A549 (cell line): ENCODE measurements around the gene POMT2. TPM values are rescaled to one million over a fixed set of nuclear protein-coding genes. Genes with fewer than 3 reads are reported as not detected.

ENCODE experiments used
- ATAC-seq, 2 experiments: fragments of 200-7000 bp in 1 of 2; fragments of >200 bp in 1 of 2; cut with Nextera tagmentation in 1 of 2; cut with Tn5 transposase in 1 of 2; 3 replicates each; pipeline versions ENCODE4 v1.8.0 to v1.9.1; 2018 to 2020; ENCODE audit warnings: mild to moderate bottlenecking in 1 of 2, moderate library complexity in 1 of 2
- CTCF ChIA-PET: fragments of 300-600 bp; sonication (Branson Sonifier 250); formaldehyde crosslinking; extraction: SDS; loops from one replicate; lab custom pipeline; 2021; ENCODE audit warnings: antibody characterized with exemption, inconsistent platforms; lab: Yijun Ruan, JAX
- POLR2A ChIA-PET: fragments of 350-600 bp; formaldehyde crosslinking; extraction: SDS; loops from one replicate; lab custom pipeline; 2021; ENCODE audit warnings: antibody characterized with exemption, inconsistent platforms; lab: Yijun Ruan, JAX
- DNase-seq, 2 experiments: peaks; one replicate each; pipeline versions ENCODE4 v3.0.0 to v3.0.0-alpha.2; 2011 to 2016; ENCODE audit warnings: low read depth in 1 of 2, low spot score in 1 of 2
- FAIRE-seq: peaks from 2 replicates; lab custom pipeline; 2011; peaks lifted over from hg19 to GRCh38; lab: Jason Lieb, UNC
- H3K27ac ChIP-seq, 2 experiments: fragments of >200 bp; sonication (Bioruptor Twin); formaldehyde crosslinking; 3 replicates each; pipeline ENCODE4 v1.5.1; 2016 to 2017
- H3K4me1 ChIP-seq: fragments of >200 bp; sonication (Bioruptor Twin); formaldehyde crosslinking; 3 replicates; pipeline ENCODE4 v1.6.1; 2016
- H3K4me2 ChIP-seq: fragments of >200 bp; sonication (Bioruptor Twin); formaldehyde crosslinking; 3 replicates; pipeline ENCODE4 v1.6.1; 2016
- H3K4me3 ChIP-seq: fragments of >200 bp; sonication (Bioruptor Twin); formaldehyde crosslinking; 3 replicates; pipeline ENCODE4 v1.5.1; 2016
- H3K9me3 ChIP-seq: fragments of >200 bp; sonication (Bioruptor Twin); formaldehyde crosslinking; 3 replicates; pipeline ENCODE4 v1.6.1; 2016
- BHLHE40 ChIP-seq: IDR thresholded peaks from 2 replicates; pipeline ENCODE4 v1.6.1; 2012; ENCODE audit warnings: low read depth, low read length, inconsistent platforms
- CBX8 ChIP-seq: fragments of 200-600 bp; sonication (generic); IDR thresholded peaks from 2 replicates; pipeline ENCODE4 v1.6.1; 2016
- CHD2 ChIP-seq: fragments of 150-350 bp; IDR thresholded peaks from 2 replicates; pipeline ENCODE4 v1.6.1; 2014; ENCODE audit warnings: low read length; ENCODE audit not compliant: partially characterized antibody
- EHF ChIP-seq: fragments of 250-450 bp; sonication (Bioruptor Pico); IDR thresholded peaks from 2 replicates; pipeline ENCODE4 v1.5.0; 2020; ENCODE audit warnings: mild to moderate bottlenecking
- EP300 ChIP-seq, 2 experiments: fragments of >200 bp; sonication (Bioruptor Twin); formaldehyde crosslinking; IDR thresholded peaks; 2 replicates in 1 of 2; 3 replicates in 1 of 2; pipeline ENCODE4 v1.6.1; 2016 to 2017
- FOSB ChIP-seq: fragments of 250-450 bp; sonication (Bioruptor Pico); IDR thresholded peaks from 2 replicates; pipeline ENCODE4 v1.5.0; 2020; ENCODE audit warnings: mild to moderate bottlenecking, moderate library complexity
- FOSL2 ChIP-seq, 2 experiments: fragments of 450-650 bp in 1 of 2; fragments of >200 bp in 1 of 2; sonication (Bioruptor Twin) in 1 of 2; formaldehyde crosslinking; IDR thresholded peaks; 2 replicates each; pipeline versions ENCODE4 v1.5.0 to v1.6.1; 2016 to 2020; ENCODE audit warnings: mild to moderate bottlenecking in 1 of 2, moderate library complexity in 1 of 2
- FOXS1 ChIP-seq: fragments of 250-450 bp; sonication (Bioruptor Pico); IDR thresholded peaks from 2 replicates; pipeline ENCODE4 v1.5.0; 2020; ENCODE audit warnings: mild to moderate bottlenecking, moderate library complexity
- GATA3 ChIP-seq: IDR thresholded peaks from 2 replicates; pipeline ENCODE4 v1.6.1; 2012; ENCODE audit warnings: borderline replicate concordance
- HDAC2 ChIP-seq: fragments of 200-600 bp; sonication (generic); IDR thresholded peaks from 2 replicates; pipeline ENCODE4 v1.6.1; 2016
- HEYL ChIP-seq: fragments of 250-450 bp; sonication (Bioruptor Pico); IDR thresholded peaks from 2 replicates; pipeline ENCODE4 v1.8.0; 2021; ENCODE audit warnings: mild to moderate bottlenecking, moderate library complexity
- HOXA7 ChIP-seq: fragments of 250-450 bp; sonication (Bioruptor Pico); IDR thresholded peaks from 2 replicates; pipeline ENCODE4 v1.5.0; 2020; ENCODE audit warnings: mild to moderate bottlenecking, moderate library complexity
- HOXB13 ChIP-seq: fragments of 250-450 bp; sonication (Bioruptor Pico); IDR thresholded peaks from 2 replicates; pipeline ENCODE4 v1.5.0; 2020; ENCODE audit warnings: low read depth, mild to moderate bottlenecking, moderate library complexity
- KDM5A ChIP-seq: fragments of 200-600 bp; sonication (generic); IDR thresholded peaks from 2 replicates; pipeline ENCODE4 v1.6.1; 2016; ENCODE audit warnings: antibody characterized with exemption, mild to moderate bottlenecking
- NPAS2 ChIP-seq: fragments of 250-450 bp; sonication (Bioruptor Pico); IDR thresholded peaks from 2 replicates; pipeline ENCODE4 v1.8.0; 2022; ENCODE audit warnings: mild to moderate bottlenecking, moderate library complexity, borderline replicate concordance
- POLR2AphosphoS2 ChIP-seq: conservative IDR thresholded peaks from 2 replicates; pipeline ENCODE4 v1.6.1; 2012; ENCODE audit warnings: low read length, improper control_type of control experiment, inconsistent platforms
- RAD21 ChIP-seq, 2 experiments: fragments of >200 bp in 1 of 2; sonication (Bioruptor Twin) in 1 of 2; formaldehyde crosslinking in 1 of 2; IDR thresholded peaks in 1 of 2; conservative IDR thresholded peaks in 1 of 2; 2 replicates in 1 of 2; 3 replicates in 1 of 2; pipeline ENCODE4 v1.6.1; 2012 to 2018; ENCODE audit warnings: inconsistent platforms in 1 of 2
- RARB ChIP-seq: fragments of 250-450 bp; sonication (Bioruptor Pico); IDR thresholded peaks from 2 replicates; pipeline ENCODE4 v1.8.0; 2021; ENCODE audit warnings: mild to moderate bottlenecking, moderate library complexity
- RNF2 ChIP-seq: fragments of 200-600 bp; sonication (generic); IDR thresholded peaks from 2 replicates; pipeline ENCODE4 v1.6.1; 2016; ENCODE audit warnings: low read depth, mild to moderate bottlenecking, antibody characterized with exemption, moderate library complexity, borderline replicate concordance
- ZFP36 ChIP-seq: fragments of 450-650 bp; IDR thresholded peaks from 2 replicates; pipeline ENCODE4 v1.6.1; 2014; ENCODE audit warnings: borderline replicate concordance; ENCODE audit not compliant: partially characterized antibody
- ZNF302 ChIP-seq: fragments of 250-450 bp; sonication (Bioruptor Pico); IDR thresholded peaks from 2 replicates; pipeline ENCODE4 v1.9.0; 2021; ENCODE audit warnings: inconsistent platforms, mild to moderate bottlenecking, moderate library complexity
- WGBS: methylation state at CpG from one replicate; pipeline ENCODE4 v1.1.6; 2017; ENCODE audit errors: missing lambda C conversion rate; 5-methylcytosine and 5-hydroxymethylcytosine counted together
- polyA plus RNA-seq, 4 experiments: library from polyadenylated mRNA; depleted of rRNA in 3 of 4; stranded (reverse); fragments of >200 nt; fragmentation: RNase III in 1 of 4; extraction: RNeasy Plus Mini Kit Qiagen cat#74134 plus additional on column Dnase treatment in 1 of 4; gene quantifications; 2 replicates in 3 of 4; 3 replicates in 1 of 4; pipeline ENCODE4 v1.2.3, GENCODE V29; 2011 to 2017
- TF ChIP-seq, protein P1 (sequence below): fragments of >200 bp; sonication (Bioruptor Twin); formaldehyde crosslinking; IDR thresholded peaks from 2 replicates; pipeline ENCODE4 v1.6.1; 2016
- TF ChIP-seq, protein P2 (sequence below): fragments of 450-650 bp; IDR thresholded peaks from 2 replicates; pipeline ENCODE4 v1.6.1; 2014; ENCODE audit warnings: antibody characterized with exemption
- TF ChIP-seq, protein P3 (sequence below): fragments of >200 bp; sonication (Bioruptor Twin); formaldehyde crosslinking; IDR thresholded peaks from 3 replicates; pipeline ENCODE4 v1.5.1; 2016
- TF ChIP-seq, protein P4 (sequence below): fragments of >200 bp; sonication (Bioruptor Twin); formaldehyde crosslinking; IDR thresholded peaks from 3 replicates; pipeline ENCODE4 v1.6.1; 2016
- TF ChIP-seq, protein P5 (sequence below): IDR thresholded peaks from 2 replicates; pipeline ENCODE4 v1.6.1; 2012
- TF ChIP-seq, protein P6 (sequence below): IDR thresholded peaks from 2 replicates; pipeline ENCODE4 v1.6.1; 2012; ENCODE audit warnings: low read depth, borderline replicate concordance

Gene POMT2
- polyA plus RNA-seq, 2 of the 4 experiments (the other 2 are of a cell fraction) = 27.1 to 38.7 TPM

DNA sequence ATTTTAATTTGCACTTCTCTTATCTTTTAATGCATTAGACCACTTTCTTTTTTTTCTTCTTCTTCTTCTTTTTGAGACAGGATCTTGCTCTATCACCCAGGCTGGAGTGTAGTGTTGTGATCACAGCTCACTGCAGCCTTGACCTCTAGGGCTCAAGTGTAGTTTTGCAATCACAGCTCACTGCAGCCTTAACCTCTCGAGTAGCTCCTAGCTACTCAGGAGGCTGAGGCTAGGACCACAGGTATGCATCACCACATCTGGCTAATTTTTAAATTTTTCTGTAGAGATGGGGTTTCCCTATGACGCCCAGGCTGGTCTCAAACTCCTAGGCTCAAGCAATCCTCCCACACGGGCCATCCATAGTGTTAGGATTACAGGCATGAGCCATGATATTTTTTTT, 43.5 kb upstream of the POMT2 start:
- Histone ChIP-seq H3K9me3 (no peaks in the 10 kb centered on the region), H3K4me1 (no peaks in the 10 kb centered on the region), H3K27ac (no peak overlapping the region), H3K4me2 (no peak overlapping the region), H3K4me3 (no peak overlapping the region)
- no peak for FAIRE-seq
- no peak for DNase-seq
- ChIA-PET CTCF (interaction anchor here (1.8 kb wide), 1 partner anchor 8 kb away, joined by 5 read pairs; no protein-coding TSS in a partner anchor), POLR2A (interaction anchor here (1.4 kb wide), 1 partner anchor 13 kb away, joined by 4 read pairs; the partner anchor contains the start of genes SAMD15 and TMED8)
- ATAC-seq = no peak
- TF ChIP-seq EHF (CRISPR knock-in tag) (no peak), CHD2 (no peak), HDAC2 (no peak), FOXS1 (no peak), NPAS2 (CRISPR knock-in tag) (no peak), BHLHE40 (no peak), HOXB13 (no peak), KDM5A (no peak), RAD21 (conservative IDR thresholded peaks at IDR 0.05 in 1 of 2, IDR thresholded peaks at IDR 0.05 in 1 of 2) (no peak), HOXA7 (CRISPR knock-in tag) (no peak)
- TF ChIP-seq, protein P1, sequence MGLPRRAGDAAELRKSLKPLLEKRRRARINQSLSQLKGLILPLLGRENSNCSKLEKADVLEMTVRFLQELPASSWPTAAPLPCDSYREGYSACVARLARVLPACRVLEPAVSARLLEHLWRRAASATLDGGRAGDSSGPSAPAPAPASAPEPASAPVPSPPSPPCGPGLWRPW = no peak
- TF ChIP-seq, protein P2, sequence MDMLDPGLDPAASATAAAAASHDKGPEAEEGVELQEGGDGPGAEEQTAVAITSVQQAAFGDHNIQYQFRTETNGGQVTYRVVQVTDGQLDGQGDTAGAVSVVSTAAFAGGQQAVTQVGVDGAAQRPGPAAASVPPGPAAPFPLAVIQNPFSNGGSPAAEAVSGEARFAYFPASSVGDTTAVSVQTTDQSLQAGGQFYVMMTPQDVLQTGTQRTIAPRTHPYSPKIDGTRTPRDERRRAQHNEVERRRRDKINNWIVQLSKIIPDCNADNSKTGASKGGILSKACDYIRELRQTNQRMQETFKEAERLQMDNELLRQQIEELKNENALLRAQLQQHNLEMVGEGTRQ = no peak
- TF ChIP-seq, protein P3, sequence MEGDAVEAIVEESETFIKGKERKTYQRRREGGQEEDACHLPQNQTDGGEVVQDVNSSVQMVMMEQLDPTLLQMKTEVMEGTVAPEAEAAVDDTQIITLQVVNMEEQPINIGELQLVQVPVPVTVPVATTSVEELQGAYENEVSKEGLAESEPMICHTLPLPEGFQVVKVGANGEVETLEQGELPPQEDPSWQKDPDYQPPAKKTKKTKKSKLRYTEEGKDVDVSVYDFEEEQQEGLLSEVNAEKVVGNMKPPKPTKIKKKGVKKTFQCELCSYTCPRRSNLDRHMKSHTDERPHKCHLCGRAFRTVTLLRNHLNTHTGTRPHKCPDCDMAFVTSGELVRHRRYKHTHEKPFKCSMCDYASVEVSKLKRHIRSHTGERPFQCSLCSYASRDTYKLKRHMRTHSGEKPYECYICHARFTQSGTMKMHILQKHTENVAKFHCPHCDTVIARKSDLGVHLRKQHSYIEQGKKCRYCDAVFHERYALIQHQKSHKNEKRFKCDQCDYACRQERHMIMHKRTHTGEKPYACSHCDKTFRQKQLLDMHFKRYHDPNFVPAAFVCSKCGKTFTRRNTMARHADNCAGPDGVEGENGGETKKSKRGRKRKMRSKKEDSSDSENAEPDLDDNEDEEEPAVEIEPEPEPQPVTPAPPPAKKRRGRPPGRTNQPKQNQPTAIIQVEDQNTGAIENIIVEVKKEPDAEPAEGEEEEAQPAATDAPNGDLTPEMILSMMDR = no peak
- 93% methylated on average over 3 of the region's 3 CpGs for WGBS

DNA sequence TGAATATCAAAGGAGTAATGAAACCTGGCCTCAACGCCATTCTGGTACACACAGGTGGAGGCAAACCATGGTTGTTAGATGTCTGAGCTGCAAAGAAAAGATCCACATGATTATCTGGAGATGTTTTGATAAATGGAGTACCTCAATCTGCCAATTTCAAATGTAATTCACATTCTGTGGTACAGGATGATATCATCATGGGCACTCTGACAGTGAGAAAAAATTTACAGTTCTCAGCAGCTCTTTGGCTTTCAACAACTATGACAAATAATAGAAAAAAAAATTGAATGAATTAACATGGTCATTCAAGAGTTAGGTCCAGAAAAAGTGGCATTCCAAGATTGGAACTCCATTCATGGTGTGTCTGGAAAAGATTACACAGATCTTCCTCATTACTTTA, 38.9 kb upstream of the POMT2 start:
- ChIA-PET CTCF (interaction anchor here (1.1 kb wide), 1 partner anchor 44 kb away, joined by 3 read pairs; no protein-coding TSS in a partner anchor), POLR2A (no interaction called here)
- no peaks in the 10 kb centered on the region for H3K4me1 ChIP-seq
- no peaks in the 10 kb centered on the region for H3K9me3 ChIP-seq
- no peak for ATAC-seq
- DNase-seq = no peak
- 97% methylated on average over 1 of the region's 1 CpG for WGBS
- no peak overlapping the region for H3K4me2 ChIP-seq
- no peak overlapping the region for H3K4me3 ChIP-seq
- no peak for FAIRE-seq
- TF ChIP-seq POLR2AphosphoS2 (no peak), CHD2 (no peak), ZFP36 (no peak), KDM5A (no peak), HEYL (CRISPR knock-in tag) (no peak), CBX8 (no peak), ZNF302 (no peak), FOSB (CRISPR knock-in tag) (no peak), FOXS1 (no peak), EP300 (IDR thresholded peaks at IDR 0.05) (no peak), RNF2 (no peak), GATA3 (no peak), RARB (no peak), FOSL2 (IDR thresholded peaks at IDR 0.05) (no peak), FOSL2 (CRISPR knock-in tag; IDR thresholded peaks at IDR 0.05) (no peak)
- TF ChIP-seq, protein P4, sequence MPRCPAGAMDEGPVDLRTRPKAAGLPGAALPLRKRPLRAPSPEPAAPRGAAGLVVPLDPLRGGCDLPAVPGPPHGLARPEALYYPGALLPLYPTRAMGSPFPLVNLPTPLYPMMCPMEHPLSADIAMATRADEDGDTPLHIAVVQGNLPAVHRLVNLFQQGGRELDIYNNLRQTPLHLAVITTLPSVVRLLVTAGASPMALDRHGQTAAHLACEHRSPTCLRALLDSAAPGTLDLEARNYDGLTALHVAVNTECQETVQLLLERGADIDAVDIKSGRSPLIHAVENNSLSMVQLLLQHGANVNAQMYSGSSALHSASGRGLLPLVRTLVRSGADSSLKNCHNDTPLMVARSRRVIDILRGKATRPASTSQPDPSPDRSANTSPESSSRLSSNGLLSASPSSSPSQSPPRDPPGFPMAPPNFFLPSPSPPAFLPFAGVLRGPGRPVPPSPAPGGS = no peak
- TF ChIP-seq, protein P5, sequence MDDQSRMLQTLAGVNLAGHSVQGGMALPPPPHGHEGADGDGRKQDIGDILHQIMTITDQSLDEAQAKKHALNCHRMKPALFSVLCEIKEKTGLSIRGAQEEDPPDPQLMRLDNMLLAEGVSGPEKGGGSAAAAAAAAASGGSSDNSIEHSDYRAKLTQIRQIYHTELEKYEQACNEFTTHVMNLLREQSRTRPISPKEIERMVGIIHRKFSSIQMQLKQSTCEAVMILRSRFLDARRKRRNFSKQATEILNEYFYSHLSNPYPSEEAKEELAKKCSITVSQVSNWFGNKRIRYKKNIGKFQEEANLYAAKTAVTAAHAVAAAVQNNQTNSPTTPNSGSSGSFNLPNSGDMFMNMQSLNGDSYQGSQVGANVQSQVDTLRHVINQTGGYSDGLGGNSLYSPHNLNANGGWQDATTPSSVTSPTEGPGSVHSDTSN = no peak
- TF ChIP-seq, protein P6, sequence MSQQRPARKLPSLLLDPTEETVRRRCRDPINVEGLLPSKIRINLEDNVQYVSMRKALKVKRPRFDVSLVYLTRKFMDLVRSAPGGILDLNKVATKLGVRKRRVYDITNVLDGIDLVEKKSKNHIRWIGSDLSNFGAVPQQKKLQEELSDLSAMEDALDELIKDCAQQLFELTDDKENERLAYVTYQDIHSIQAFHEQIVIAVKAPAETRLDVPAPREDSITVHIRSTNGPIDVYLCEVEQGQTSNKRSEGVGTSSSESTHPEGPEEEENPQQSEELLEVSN = no peak
- H3K27ac ChIP-seq = no peak overlapping the region
